WTC11 (cell line): ENCODE results near the gene PGAP2. TPM values are rescaled to one million over a fixed set of nuclear protein-coding genes. Genes with fewer than 3 reads are reported as not detected.

Experiments used
- ATAC-seq: fragments of 200-7000 bp; cut with Tn5 transposase; 2 replicates; pipeline ENCODE4 v1.10.0; 2021; ENCODE audit warnings: mild to moderate bottlenecking, moderate library complexity
- CTCF ChIA-PET: fragments of 300-600 bp; sonication (Branson Sonifier 250); formaldehyde crosslinking; loops from one replicate; lab custom pipeline; 2021; ENCODE audit warnings: antibody characterized with exemption; lab: Charles Lee
- POLR2A ChIA-PET: fragments of 350-600 bp; sonication (Branson Sonifier 250); formaldehyde crosslinking; loops from one replicate; lab custom pipeline; 2021; ENCODE audit warnings: antibody characterized with exemption; lab: Charles Lee
- DNase-seq: peaks from one replicate; pipeline ENCODE4 v3.0.0; 2021; ENCODE audit warnings: low spot score
- H3K27ac Mint-ChIP-seq: 2 replicates; pipeline ENCODE4 v1.8.0; 2021; ENCODE audit warnings: mixed read lengths
- H3K27me3 Mint-ChIP-seq: 2 replicates; pipeline ENCODE4 v1.8.0; 2021; ENCODE audit warnings: low read depth, mild to moderate bottlenecking, moderate library complexity, mixed read lengths
- H3K36me3 Mint-ChIP-seq: 2 replicates; pipeline ENCODE4 v1.8.0; 2021; ENCODE audit warnings: mixed read lengths
- H3K4me1 Mint-ChIP-seq: 2 replicates; pipeline ENCODE4 v1.8.0; 2022; ENCODE audit warnings: mixed read lengths
- H3K4me3 Mint-ChIP-seq: 2 replicates; pipeline ENCODE4 v1.8.0; 2021; ENCODE audit warnings: mild to moderate bottlenecking, moderate library complexity, mixed read lengths
- H3K9me3 Mint-ChIP-seq: 2 replicates; pipeline ENCODE4 v1.8.0; 2021; ENCODE audit warnings: mixed read lengths
- JUN ChIP-seq: sonication (generic); formaldehyde crosslinking; IDR thresholded peaks from 2 replicates; pipeline ENCODE4 v1.8.0; 2023; ENCODE audit warnings: mild to moderate bottlenecking, missing genetic modification reagents
- NFATC4 ChIP-seq: fragments of 250-450 bp; sonication (Bioruptor Pico); IDR thresholded peaks from 2 replicates; pipeline ENCODE4 v1.9.0; 2021; ENCODE audit warnings: mild to moderate bottlenecking
- RELA ChIP-seq: sonication (generic); formaldehyde crosslinking; IDR thresholded peaks from 2 replicates; pipeline ENCODE4 v1.8.1; 2022; ENCODE audit warnings: missing genetic modification reagents, mild to moderate bottlenecking, borderline replicate concordance
- SP1 ChIP-seq: sonication (generic); formaldehyde crosslinking; conservative IDR thresholded peaks from 2 replicates; pipeline ENCODE4 v1.8.1; 2022; ENCODE audit warnings: missing genetic modification reagents
- ZNF232 ChIP-seq: sonication (generic); formaldehyde crosslinking; IDR thresholded peaks from 2 replicates; pipeline ENCODE4 v1.8.0; 2022; ENCODE audit warnings: mild to moderate bottlenecking, missing genetic modification reagents
- ZNF263 ChIP-seq: sonication (generic); formaldehyde crosslinking; IDR thresholded peaks from 2 replicates; pipeline ENCODE4 v1.8.1; 2022; ENCODE audit warnings: low read depth, mild to moderate bottlenecking, moderate library complexity, missing genetic modification reagents
- ZNF423 ChIP-seq: fragments of 250-450 bp; sonication (Bioruptor Pico); IDR thresholded peaks from 2 replicates; pipeline ENCODE4 v2.1.2; 2022; ENCODE audit warnings: mild to moderate bottlenecking, moderate library complexity
- ZNF671 ChIP-seq: fragments of 250-450 bp; sonication (Bioruptor Pico); IDR thresholded peaks from 2 replicates; pipeline ENCODE4 v1.8.0; 2021; ENCODE audit warnings: mild to moderate bottlenecking
- total RNA-seq: library from RNA; stranded (reverse); gene quantifications from 3 replicates; pipeline ENCODE4 v1.2.3, GENCODE V29; 2021
- TF ChIP-seq, protein P1 (sequence below): sonication (generic); formaldehyde crosslinking; IDR thresholded peaks from 2 replicates; pipeline ENCODE4 v1.8.1; 2022; ENCODE audit warnings: mild to moderate bottlenecking, moderate library complexity, missing genetic modification reagents
- TF ChIP-seq, protein P2 (sequence below): sonication (generic); formaldehyde crosslinking; IDR thresholded peaks from 2 replicates; pipeline ENCODE4 v1.8.0; 2023; ENCODE audit warnings: mild to moderate bottlenecking, missing genetic modification reagents
- TF ChIP-seq, protein P3 (sequence below): sonication (generic); formaldehyde crosslinking; IDR thresholded peaks from 2 replicates; pipeline ENCODE4 v1.8.0; 2022; ENCODE audit warnings: mild to moderate bottlenecking, missing genetic modification reagents
- TF ChIP-seq, protein P4 (sequence below): sonication (generic); formaldehyde crosslinking; IDR thresholded peaks from 2 replicates; pipeline ENCODE4 v1.8.1; 2022; ENCODE audit warnings: mild to moderate bottlenecking, missing genetic modification reagents, moderate library complexity, borderline replicate concordance

PGAP2 gene
- total RNA-seq, 1 experiment from 2014 or later: 43.0 TPM

DNA sequence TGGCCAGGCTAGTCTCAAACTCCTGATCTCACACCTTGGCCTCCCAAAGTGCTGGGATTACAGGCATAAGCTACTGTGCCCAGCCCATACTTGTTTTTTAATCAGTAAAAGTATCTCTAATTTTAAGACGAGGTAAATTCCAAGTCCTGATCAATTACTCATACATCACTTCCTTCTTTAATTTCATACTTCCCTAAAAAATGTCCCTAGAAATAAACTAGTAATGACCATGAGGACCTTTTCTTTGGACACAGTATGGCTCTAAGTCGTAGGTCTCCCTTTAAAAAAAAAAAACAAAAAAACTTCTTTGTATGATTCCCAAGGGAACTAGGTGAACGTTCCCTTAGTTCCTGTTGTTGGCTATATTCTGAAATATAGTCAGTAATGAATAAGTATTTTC is 40.8 kb upstream of the PGAP2 start:
- Mint-ChIP-seq H3K9me3 (no peaks in the 10 kb centered on the region), H3K27ac (no peak overlapping the region), H3K4me1 (no peaks in the 10 kb centered on the region), H3K36me3 (peaks cover 89% of the 10 kb centered on the region), H3K27me3 (no peaks in the 10 kb centered on the region), H3K4me3 (no peak overlapping the region)
- no peak for DNase-seq
- TF ChIP-seq ZNF232 (CRISPR knock-in tag) (no peak), ZNF263 (CRISPR knock-in tag) (no peak), ZNF671 (CRISPR knock-in tag) (no peak)
- TF ChIP-seq, protein P1, sequence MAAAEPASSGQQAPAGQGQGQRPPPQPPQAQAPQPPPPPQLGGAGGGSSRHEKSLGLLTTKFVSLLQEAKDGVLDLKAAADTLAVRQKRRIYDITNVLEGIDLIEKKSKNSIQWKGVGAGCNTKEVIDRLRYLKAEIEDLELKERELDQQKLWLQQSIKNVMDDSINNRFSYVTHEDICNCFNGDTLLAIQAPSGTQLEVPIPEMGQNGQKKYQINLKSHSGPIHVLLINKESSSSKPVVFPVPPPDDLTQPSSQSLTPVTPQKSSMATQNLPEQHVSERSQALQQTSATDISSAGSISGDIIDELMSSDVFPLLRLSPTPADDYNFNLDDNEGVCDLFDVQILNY (CRISPR knock-in tag): no peak
- ChIA-PET POLR2A (no interaction called here), CTCF (interaction anchor here (1.2 kb wide), 1 partner anchor 41 kb away, joined by 3 read pairs; the partner anchor contains the start of gene PGAP2)
- no peak for ATAC-seq

DNA sequence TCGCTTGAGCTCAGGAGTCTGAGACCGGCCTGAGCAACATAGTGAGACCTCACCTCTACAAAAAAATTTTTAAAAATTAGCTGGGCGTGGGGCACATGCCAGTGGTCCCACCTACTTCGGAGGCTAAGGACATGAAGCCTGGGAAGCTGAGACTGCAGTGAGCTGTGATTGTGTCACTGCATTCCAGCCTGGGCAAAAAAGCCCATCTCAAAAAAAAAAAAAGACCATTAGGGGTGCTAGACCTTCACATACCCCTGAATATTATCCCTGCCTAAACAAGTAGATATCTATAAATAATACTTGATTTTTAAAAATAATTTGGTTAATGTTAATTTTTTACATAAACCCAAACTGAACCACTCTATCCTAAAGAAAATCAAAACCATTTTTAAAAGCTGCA is 35.2 kb upstream of the PGAP2 start:
- H3K36me3 Mint-ChIP-seq: peaks cover 76% of the 10 kb centered on the region
- no peak for TF ChIP-seq JUN (CRISPR knock-in tag)
- TF ChIP-seq, protein P2, sequence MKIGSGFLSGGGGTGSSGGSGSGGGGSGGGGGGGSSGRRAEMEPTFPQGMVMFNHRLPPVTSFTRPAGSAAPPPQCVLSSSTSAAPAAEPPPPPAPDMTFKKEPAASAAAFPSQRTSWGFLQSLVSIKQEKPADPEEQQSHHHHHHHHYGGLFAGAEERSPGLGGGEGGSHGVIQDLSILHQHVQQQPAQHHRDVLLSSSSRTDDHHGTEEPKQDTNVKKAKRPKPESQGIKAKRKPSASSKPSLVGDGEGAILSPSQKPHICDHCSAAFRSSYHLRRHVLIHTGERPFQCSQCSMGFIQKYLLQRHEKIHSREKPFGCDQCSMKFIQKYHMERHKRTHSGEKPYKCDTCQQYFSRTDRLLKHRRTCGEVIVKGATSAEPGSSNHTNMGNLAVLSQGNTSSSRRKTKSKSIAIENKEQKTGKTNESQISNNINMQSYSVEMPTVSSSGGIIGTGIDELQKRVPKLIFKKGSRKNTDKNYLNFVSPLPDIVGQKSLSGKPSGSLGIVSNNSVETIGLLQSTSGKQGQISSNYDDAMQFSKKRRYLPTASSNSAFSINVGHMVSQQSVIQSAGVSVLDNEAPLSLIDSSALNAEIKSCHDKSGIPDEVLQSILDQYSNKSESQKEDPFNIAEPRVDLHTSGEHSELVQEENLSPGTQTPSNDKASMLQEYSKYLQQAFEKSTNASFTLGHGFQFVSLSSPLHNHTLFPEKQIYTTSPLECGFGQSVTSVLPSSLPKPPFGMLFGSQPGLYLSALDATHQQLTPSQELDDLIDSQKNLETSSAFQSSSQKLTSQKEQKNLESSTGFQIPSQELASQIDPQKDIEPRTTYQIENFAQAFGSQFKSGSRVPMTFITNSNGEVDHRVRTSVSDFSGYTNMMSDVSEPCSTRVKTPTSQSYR (CRISPR knock-in tag): no peak
- TF ChIP-seq NFATC4: no peak
- TF ChIP-seq, protein P3, sequence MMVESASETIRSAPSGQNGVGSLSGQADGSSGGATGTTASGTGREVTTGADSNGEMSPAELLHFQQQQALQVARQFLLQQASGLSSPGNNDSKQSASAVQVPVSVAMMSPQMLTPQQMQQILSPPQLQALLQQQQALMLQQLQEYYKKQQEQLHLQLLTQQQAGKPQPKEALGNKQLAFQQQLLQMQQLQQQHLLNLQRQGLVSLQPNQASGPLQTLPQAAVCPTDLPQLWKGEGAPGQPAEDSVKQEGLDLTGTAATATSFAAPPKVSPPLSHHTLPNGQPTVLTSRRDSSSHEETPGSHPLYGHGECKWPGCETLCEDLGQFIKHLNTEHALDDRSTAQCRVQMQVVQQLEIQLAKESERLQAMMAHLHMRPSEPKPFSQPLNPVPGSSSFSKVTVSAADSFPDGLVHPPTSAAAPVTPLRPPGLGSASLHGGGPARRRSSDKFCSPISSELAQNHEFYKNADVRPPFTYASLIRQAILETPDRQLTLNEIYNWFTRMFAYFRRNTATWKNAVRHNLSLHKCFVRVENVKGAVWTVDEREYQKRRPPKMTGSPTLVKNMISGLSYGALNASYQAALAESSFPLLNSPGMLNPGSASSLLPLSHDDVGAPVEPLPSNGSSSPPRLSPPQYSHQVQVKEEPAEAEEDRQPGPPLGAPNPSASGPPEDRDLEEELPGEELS (CRISPR knock-in tag): no peak
- TF ChIP-seq SP1 (CRISPR knock-in tag): no peak
- no peak for TF ChIP-seq RELA (CRISPR knock-in tag)
- TF ChIP-seq, protein P4, sequence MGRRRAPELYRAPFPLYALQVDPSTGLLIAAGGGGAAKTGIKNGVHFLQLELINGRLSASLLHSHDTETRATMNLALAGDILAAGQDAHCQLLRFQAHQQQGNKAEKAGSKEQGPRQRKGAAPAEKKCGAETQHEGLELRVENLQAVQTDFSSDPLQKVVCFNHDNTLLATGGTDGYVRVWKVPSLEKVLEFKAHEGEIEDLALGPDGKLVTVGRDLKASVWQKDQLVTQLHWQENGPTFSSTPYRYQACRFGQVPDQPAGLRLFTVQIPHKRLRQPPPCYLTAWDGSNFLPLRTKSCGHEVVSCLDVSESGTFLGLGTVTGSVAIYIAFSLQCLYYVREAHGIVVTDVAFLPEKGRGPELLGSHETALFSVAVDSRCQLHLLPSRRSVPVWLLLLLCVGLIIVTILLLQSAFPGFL (CRISPR knock-in tag): no peak
- DNase-seq (no peak), ATAC-seq (no peak)
- H3K27me3 Mint-ChIP-seq: no peaks in the 10 kb centered on the region
- H3K4me1 Mint-ChIP-seq: no peaks in the 10 kb centered on the region
- no peaks in the 10 kb centered on the region for H3K9me3 Mint-ChIP-seq
- POLR2A ChIA-PET: no interaction called here
- no peak overlapping the region for H3K27ac Mint-ChIP-seq
- no peak overlapping the region for H3K4me3 Mint-ChIP-seq
- CTCF ChIA-PET: no interaction called here

DNA sequence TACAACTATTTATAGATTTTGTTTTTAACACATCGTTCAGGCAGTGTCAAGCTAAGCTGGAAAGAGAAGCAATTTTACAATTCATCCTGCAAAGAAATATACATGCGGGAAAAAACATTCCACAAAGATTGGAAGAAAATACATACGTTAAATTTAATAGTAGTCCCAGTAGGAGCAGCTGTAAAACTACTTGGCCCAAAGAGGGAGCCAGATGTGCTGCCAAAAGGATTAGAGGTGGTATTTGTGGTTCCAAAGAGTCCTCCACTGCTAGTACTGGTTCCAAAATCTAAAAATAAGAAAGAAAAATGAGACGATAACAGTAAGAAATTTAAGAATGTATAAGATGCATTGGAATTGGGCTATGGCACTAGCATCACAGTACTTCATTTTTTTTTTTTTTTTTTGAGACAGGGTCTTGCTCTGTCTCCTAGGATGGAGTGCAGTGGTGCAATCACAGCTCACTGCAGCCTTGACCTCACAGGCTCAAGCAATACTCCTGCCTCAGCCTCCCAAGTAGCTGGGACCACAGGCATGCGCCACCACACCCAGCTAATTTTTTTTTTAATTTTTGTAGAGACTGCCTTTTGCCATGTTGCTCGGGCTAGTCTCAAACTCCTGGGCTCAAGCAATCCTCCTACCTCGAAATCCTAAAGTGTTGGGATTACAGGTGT is 32.5 kb upstream of the PGAP2 start:
- H3K4me1 Mint-ChIP-seq: no peaks in the 10 kb centered on the region
- H3K36me3 Mint-ChIP-seq: peaks cover 71% of the 10 kb centered on the region
- no peaks in the 10 kb centered on the region for H3K27me3 Mint-ChIP-seq
- ATAC-seq (no peak), DNase-seq (no peak)
- H3K4me3 Mint-ChIP-seq: no peak overlapping the region
- H3K9me3 Mint-ChIP-seq: no peaks in the 10 kb centered on the region
- TF ChIP-seq ZNF423 (no peak), RELA (CRISPR knock-in tag) (no peak), ZNF671 (CRISPR knock-in tag) (no peak)
- TF ChIP-seq, protein P4 (CRISPR knock-in tag): no peak
- TF ChIP-seq, all 79 proteins: peak for 0
- CTCF ChIA-PET: interaction anchor here (0.7 to 1.4 kb wide), 4 partner anchors 32 to 312 kb away, joined by 3 to 5 read pairs (median 4); partner anchors contain the start of gene PGAP2
- POLR2A ChIA-PET: no interaction called here
- H3K27ac Mint-ChIP-seq: no peak overlapping the region
